Keratinocyte (primary cell): ENCODE data around the gene SKI.

ENCODE experiments used
- EZH2 ChIP-seq: IDR thresholded peaks from one replicate; pipeline ENCODE4 v1.6.1; 2012; ENCODE audit warnings: inconsistent platforms, mild to moderate bottlenecking, low read length, moderate library complexity
- TF ChIP-seq, protein P1 (sequence below), 3 experiments: IDR thresholded peaks in 1 of 3; conservative IDR thresholded peaks in 1 of 3; optimal IDR thresholded peaks in 1 of 3; 2 replicates in 2 of 3; 3 replicates in 1 of 3; pipeline versions ENCODE3 to v1.5.1; 2011; ENCODE audit warnings: low read length in 3 of 3, mild to moderate bottlenecking in 3 of 3, moderate library complexity in 2 of 3, control low read depth in 1 of 3, inconsistent platforms in 1 of 3; ENCODE audit not compliant: insufficient read depth in 2 of 3; ENCODE audit errors: extremely low read depth in 1 of 3

DNA sequence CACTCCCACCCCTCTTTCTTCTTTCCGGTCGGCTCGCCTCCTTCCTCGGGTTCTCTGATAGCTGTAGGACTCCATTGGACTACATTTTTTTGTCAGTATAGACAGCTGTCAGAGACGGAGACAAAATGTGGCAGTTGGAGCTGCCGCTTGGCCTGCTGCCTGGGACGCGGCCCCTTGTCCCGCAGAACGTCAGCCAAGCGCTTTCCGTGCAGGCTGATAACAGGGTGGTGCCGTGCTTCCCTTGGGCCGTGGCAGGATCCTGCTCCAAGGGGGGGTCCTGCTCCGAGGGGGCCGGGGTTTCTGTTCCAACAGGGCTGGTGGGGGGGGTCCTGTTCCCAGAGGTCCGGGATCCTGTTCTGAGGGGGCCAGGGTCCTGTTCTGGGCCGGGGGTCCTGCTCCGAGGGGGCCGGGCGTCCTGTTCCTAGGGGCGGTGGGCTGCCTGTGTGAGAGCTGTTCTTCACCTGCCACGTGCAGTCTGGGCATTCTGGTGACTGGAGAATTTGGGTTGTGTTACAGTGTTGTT lies 4.9 kb downstream of the SKI start:
- TF ChIP-seq, protein P1, sequence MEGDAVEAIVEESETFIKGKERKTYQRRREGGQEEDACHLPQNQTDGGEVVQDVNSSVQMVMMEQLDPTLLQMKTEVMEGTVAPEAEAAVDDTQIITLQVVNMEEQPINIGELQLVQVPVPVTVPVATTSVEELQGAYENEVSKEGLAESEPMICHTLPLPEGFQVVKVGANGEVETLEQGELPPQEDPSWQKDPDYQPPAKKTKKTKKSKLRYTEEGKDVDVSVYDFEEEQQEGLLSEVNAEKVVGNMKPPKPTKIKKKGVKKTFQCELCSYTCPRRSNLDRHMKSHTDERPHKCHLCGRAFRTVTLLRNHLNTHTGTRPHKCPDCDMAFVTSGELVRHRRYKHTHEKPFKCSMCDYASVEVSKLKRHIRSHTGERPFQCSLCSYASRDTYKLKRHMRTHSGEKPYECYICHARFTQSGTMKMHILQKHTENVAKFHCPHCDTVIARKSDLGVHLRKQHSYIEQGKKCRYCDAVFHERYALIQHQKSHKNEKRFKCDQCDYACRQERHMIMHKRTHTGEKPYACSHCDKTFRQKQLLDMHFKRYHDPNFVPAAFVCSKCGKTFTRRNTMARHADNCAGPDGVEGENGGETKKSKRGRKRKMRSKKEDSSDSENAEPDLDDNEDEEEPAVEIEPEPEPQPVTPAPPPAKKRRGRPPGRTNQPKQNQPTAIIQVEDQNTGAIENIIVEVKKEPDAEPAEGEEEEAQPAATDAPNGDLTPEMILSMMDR (optimal IDR thresholded peaks at IDR 0.05 in 1 of 3, IDR thresholded peaks at IDR 0.05 in 1 of 3, conservative IDR thresholded peaks at IDR 0.05 in 1 of 3; ENCODE audit: extremely low read depth in 1 of 3, insufficient read depth in 2 of 3, low read length in 3 of 3), result no peak
- no peak for TF ChIP-seq EZH2
